ENCODE data around the gene PEX5L. TPM values are rescaled to one million over a fixed set of nuclear protein-coding genes. Genes with fewer than 3 reads are reported as not detected.

The PEX5L gene
- total and polyA plus RNA-seq, 9 donors = 0.30 to 8.6 (median 1.1) TPM

DNA sequence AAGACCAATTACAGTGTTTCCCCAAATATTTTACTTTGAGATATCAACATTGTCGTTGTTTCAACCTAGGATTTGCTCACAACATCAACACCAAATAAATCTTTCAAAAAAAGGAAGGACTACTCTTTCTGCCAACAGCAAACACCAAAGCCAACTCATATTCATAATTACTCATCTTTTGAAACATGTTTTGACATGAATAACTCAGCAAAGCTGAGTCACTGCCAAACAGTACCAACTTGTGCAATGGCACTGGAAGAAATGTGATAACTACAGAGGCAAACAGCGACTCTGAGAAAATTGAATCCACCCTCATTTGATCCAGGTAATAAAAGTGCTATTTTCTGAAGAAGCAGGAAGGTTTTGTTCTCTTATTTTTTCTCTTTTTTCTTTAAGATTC is 67.2 kb downstream of the PEX5L start:
- 40 to 46% (median 45%) methylated on average over 2 of the region's 2 CpGs for WGBS, 3 donors
- no peaks in the 10 kb centered on the region for H3K4me1 ChIP-seq (ENCODE audit: insufficient read depth)
- intact Hi-C loops (cut with DNase I) = no loop called here
- no peak overlapping the region for H3K4me3 ChIP-seq
- H3K9me3 ChIP-seq = no peaks in the 10 kb centered on the region
- peaks cover 4% of the 10 kb centered on the region for H3K27me3 ChIP-seq
- TF ChIP-seq POLR2A (IDR thresholded peaks at IDR 0.05) (no peak), EP300 (IDR thresholded peaks at IDR 0.05) (no peak)
- TF ChIP-seq, protein P1, sequence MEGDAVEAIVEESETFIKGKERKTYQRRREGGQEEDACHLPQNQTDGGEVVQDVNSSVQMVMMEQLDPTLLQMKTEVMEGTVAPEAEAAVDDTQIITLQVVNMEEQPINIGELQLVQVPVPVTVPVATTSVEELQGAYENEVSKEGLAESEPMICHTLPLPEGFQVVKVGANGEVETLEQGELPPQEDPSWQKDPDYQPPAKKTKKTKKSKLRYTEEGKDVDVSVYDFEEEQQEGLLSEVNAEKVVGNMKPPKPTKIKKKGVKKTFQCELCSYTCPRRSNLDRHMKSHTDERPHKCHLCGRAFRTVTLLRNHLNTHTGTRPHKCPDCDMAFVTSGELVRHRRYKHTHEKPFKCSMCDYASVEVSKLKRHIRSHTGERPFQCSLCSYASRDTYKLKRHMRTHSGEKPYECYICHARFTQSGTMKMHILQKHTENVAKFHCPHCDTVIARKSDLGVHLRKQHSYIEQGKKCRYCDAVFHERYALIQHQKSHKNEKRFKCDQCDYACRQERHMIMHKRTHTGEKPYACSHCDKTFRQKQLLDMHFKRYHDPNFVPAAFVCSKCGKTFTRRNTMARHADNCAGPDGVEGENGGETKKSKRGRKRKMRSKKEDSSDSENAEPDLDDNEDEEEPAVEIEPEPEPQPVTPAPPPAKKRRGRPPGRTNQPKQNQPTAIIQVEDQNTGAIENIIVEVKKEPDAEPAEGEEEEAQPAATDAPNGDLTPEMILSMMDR (IDR thresholded peaks at IDR 0.05) = no peak
- DNase-seq = no peak
- H3K27ac ChIP-seq = no peak overlapping the region
- H3K36me3 ChIP-seq = no peaks in the 10 kb centered on the region

DNA sequence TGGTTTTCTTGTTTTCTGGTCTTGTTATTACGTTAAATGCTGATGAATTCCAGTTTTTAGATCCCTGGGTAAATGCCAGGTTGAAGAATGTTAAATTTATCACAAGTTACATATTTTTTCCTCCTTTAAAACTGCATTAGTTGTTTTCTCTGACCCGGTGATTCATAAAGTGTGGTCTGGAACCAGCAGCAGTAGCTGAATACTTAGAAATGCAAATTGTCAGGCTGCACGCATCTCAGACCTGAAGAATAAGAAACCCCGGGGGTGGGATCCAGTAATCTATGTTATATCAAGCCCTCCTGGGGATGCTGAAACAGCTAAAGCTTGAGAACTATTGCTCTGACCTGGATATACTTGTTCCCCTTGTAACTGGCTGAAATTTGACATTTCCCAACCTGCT is 69.1 kb downstream of the PEX5L start:
- no peak overlapping the region for H3K4me3 ChIP-seq
- H3K9me3 ChIP-seq = no peaks in the 10 kb centered on the region
- intact Hi-C loops (cut with DNase I) = no loop called here
- H3K27me3 ChIP-seq = peaks cover 4% of the 10 kb centered on the region
- H3K36me3 ChIP-seq = no peaks in the 10 kb centered on the region
- 43 to 48% (median 44%) methylated on average over 4 of the region's 4 CpGs for WGBS, 3 donors
- H3K27ac ChIP-seq = no peak overlapping the region
- DNase-seq = no peak
- H3K4me1 ChIP-seq (ENCODE audit: insufficient read depth) = no peaks in the 10 kb centered on the region
- no peak for TF ChIP-seq EP300 (IDR thresholded peaks at IDR 0.05)
- no peak for TF ChIP-seq POLR2A (IDR thresholded peaks at IDR 0.05)
- TF ChIP-seq, protein P1 (IDR thresholded peaks at IDR 0.05) = no peak

DNA sequence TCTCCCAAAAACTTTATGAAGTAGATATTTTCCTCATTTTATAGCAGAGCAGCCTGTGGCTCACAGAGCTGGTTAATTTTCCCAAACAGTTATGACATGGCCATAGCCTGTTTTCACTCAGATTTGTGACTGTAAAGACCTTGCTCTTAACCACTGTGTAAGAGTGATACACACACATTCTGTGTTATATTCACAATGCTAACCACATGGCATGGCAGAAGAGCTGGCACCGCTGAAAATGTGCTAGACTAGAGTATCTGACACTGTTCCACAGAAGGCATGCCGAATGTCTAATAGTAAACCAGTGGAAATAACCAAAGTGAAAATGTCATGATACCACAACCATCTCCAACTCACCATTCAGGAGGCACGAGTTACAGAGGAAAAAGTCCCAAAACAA is 71.8 kb downstream of the PEX5L start:
- no peak overlapping the region for H3K4me3 ChIP-seq
- WGBS, 3 donors = 18 to 29% (median 22%) methylated on average over 3 of the region's 3 CpGs
- intact Hi-C loops (cut with DNase I) = no loop called here
- H3K4me1 ChIP-seq (ENCODE audit: insufficient read depth) = no peaks in the 10 kb centered on the region
- no peaks in the 10 kb centered on the region for H3K9me3 ChIP-seq
- no peaks in the 10 kb centered on the region for H3K36me3 ChIP-seq
- peaks cover 4% of the 10 kb centered on the region for H3K27me3 ChIP-seq
- H3K27ac ChIP-seq = no peak overlapping the region
- TF ChIP-seq EP300 (IDR thresholded peaks at IDR 0.05) (no peak), POLR2A (IDR thresholded peaks at IDR 0.05) (no peak)
- TF ChIP-seq, protein P1 (IDR thresholded peaks at IDR 0.05) = no peak
- no peak for DNase-seq

DNA sequence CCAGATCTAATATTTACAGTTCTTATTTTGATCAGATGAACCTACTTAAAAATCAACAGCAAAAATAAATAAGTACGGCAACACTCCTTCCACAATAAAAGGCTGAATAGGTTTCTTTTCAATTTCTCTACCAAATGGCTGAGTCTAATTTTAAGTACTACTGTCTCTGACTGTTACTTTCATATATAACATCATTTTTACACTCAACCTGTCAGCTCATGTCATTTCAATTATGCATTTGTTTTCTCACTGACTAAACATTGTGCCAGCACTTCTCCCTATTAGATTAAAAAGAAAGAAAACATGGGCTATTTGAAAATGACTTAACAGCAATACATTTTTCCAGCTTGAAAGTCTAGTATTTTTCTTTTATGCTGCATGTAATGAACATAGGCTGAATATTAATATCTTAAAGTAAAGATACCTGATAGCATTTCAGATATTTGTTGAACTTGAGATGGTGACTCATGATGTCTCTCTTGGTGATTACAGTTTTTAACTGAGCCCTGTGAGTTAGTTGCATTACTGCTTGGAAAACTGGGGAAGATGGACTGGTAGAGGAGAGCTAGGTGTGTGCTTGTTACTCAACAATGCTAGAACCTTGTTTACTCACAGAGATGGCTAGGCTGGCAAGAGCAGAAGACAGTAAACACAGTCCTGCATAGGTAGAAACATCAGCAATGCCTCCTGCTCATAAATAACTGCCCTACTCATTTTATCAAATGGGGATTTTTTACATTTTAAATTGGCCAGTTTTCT is 73.9 kb downstream of the PEX5L start:
- no peak overlapping the region for H3K27ac ChIP-seq
- no peak for DNase-seq
- WGBS, 3 donors = 86 to 96% (median 88%) methylated on average over 1 of the region's 1 CpG
- H3K4me3 ChIP-seq = no peak overlapping the region
- H3K36me3 ChIP-seq = no peaks in the 10 kb centered on the region
- intact Hi-C loops (cut with DNase I) = no loop called here
- no peaks in the 10 kb centered on the region for H3K27me3 ChIP-seq
- no peaks in the 10 kb centered on the region for H3K9me3 ChIP-seq
- TF ChIP-seq, protein P1 (IDR thresholded peaks at IDR 0.05) = no peak
- TF ChIP-seq EP300 (IDR thresholded peaks at IDR 0.05) (no peak), POLR2A (IDR thresholded peaks at IDR 0.05) (no peak)
- H3K4me1 ChIP-seq (ENCODE audit: insufficient read depth) = no peaks in the 10 kb centered on the region
